Naive thymus-derived CD4-positive, alpha-beta T cell (primary cell): ENCODE results near the gene CASKIN2. TPM values are rescaled to one million over a fixed set of nuclear protein-coding genes. Genes with fewer than 3 reads are reported as not detected.
A peak's percentile ranks its signal among the peaks of the same experiment; 100 is the strongest.

ENCODE experiments used
- ATAC-seq: fragments of 150-1000 bp; cut with Tn5 transposase; 2 replicates; pipeline ENCODE4 v1.10.0; 2021; ENCODE audit warnings: mild to moderate bottlenecking, moderate library complexity
- CTCF ChIA-PET: fragments of 350-600 bp; sonication (Branson Sonifier 250); formaldehyde crosslinking; loops from one replicate; lab custom pipeline; 2021; ENCODE audit warnings: antibody characterized with exemption; lab: Charles Lee
- POLR2A ChIA-PET: fragments of 350-600 bp; sonication (Branson Sonifier 250); formaldehyde crosslinking; loops from one replicate; lab custom pipeline; 2021; ENCODE audit warnings: antibody characterized with exemption, inconsistent platforms; lab: Charles Lee
- DNase-seq, 9 donors: peaks; one replicate each; pipeline versions ENCODE4 v3.0.0 to v3.0.0-alpha.2; 2020 to 2022; ENCODE audit warnings: mixed read lengths in 1 of 9
- H3K27ac ChIP-seq: one replicate; pipeline ENCODE4 v1.7.0; 2013; ENCODE audit warnings: mild to moderate bottlenecking, low read depth, low read length, moderate library complexity
- H3K27me3 ChIP-seq, 2 donors: one replicate each; pipeline ENCODE4 v1.7.0; 2013; ENCODE audit warnings: low read length in 2 of 2, mild to moderate bottlenecking in 2 of 2, moderate library complexity in 2 of 2; ENCODE audit not compliant: control insufficient read depth in 2 of 2, insufficient read depth in 2 of 2
- H3K36me3 ChIP-seq, 3 experiments: 1 replicate in 2 of 3; 2 replicates in 1 of 3; pipeline ENCODE4 v1.7.0; 2013; ENCODE audit warnings: low read length in 3 of 3, mild to moderate bottlenecking in 3 of 3, moderate library complexity in 1 of 3; ENCODE audit not compliant: insufficient read depth in 3 of 3, control insufficient read depth in 2 of 3
- H3K4me1 ChIP-seq, 2 donors: one replicate each; pipeline ENCODE4 v1.7.0; 2013; ENCODE audit warnings: low read length in 2 of 2, mild to moderate bottlenecking in 2 of 2, moderate library complexity in 1 of 2; ENCODE audit not compliant: control insufficient read depth in 2 of 2, insufficient read depth in 2 of 2
- H3K4me3 ChIP-seq: 2 replicates; pipeline ENCODE4 v1.7.0; 2013; ENCODE audit warnings: mild to moderate bottlenecking, low read length
- H3K9me3 ChIP-seq, 3 experiments: 1 replicate in 2 of 3; 2 replicates in 1 of 3; pipeline ENCODE4 v1.7.0; 2013; ENCODE audit warnings: low read length in 3 of 3; ENCODE audit not compliant: control insufficient read depth in 2 of 3
- H3K27ac Mint-ChIP-seq, 9 donors: one replicate each; pipeline ENCODE4 v1.8.0; 2020 to 2022; ENCODE audit warnings: mixed read lengths in 9 of 9, mild to moderate bottlenecking in 8 of 9, moderate library complexity in 5 of 9, inconsistent platforms in 2 of 9
- H3K27me3 Mint-ChIP-seq, 5 donors: one replicate each; pipeline ENCODE4 v1.8.0; 2021 to 2022; ENCODE audit warnings: mixed read lengths in 5 of 5, mild to moderate bottlenecking in 1 of 5
- H3K36me3 Mint-ChIP-seq, 5 donors: one replicate each; pipeline ENCODE4 v1.8.0; 2020 to 2022; ENCODE audit warnings: mixed read lengths in 5 of 5, mild to moderate bottlenecking in 3 of 5, inconsistent platforms in 1 of 5
- H3K4me1 Mint-ChIP-seq, 7 donors: one replicate each; pipeline ENCODE4 v1.8.0; 2020 to 2022; ENCODE audit warnings: mixed read lengths in 7 of 7, mild to moderate bottlenecking in 3 of 7, inconsistent platforms in 1 of 7
- H3K4me3 Mint-ChIP-seq, 10 donors: one replicate each; pipeline ENCODE4 v1.8.0; 2020 to 2022; ENCODE audit warnings: mild to moderate bottlenecking in 10 of 10, mixed read lengths in 10 of 10, moderate library complexity in 6 of 10, inconsistent platforms in 2 of 10
- H3K9me3 Mint-ChIP-seq, 11 donors: one replicate each; pipeline ENCODE4 v1.8.0; 2020 to 2022; ENCODE audit warnings: mixed read lengths in 11 of 11, mild to moderate bottlenecking in 4 of 11, inconsistent platforms in 1 of 11, moderate library complexity in 1 of 11
- intact Hi-C, 2 donors: fragments of 100-400 bp; cut with micrococcal nuclease; formaldehyde crosslinking; loops; one replicate each; pipeline ENCODE4 v1.15.1; 2023
- polyA plus RNA-seq, 2 donors: library from polyadenylated mRNA; unstranded; fragments of 300-500 nt; fragmentation: Illumina TruSeq; gene quantifications; one replicate each; pipeline ENCODE4 v1.2.3, GENCODE V29; 2021
- total RNA-seq, 6 experiments: library from RNA in 5 of 6; stranded (reverse) in 5 of 6; gene quantifications; 1 replicate in 5 of 6; 2 replicates in 1 of 6; pipeline ENCODE4 v1.2.3 and lab custom pipeline; 2021 to 2026

Gene CASKIN2
- total and polyA plus RNA-seq, 7 experiments from 2014 or later: 0.22 to 1.2 (median 0.60) TPM; not detected in 1

DNA sequence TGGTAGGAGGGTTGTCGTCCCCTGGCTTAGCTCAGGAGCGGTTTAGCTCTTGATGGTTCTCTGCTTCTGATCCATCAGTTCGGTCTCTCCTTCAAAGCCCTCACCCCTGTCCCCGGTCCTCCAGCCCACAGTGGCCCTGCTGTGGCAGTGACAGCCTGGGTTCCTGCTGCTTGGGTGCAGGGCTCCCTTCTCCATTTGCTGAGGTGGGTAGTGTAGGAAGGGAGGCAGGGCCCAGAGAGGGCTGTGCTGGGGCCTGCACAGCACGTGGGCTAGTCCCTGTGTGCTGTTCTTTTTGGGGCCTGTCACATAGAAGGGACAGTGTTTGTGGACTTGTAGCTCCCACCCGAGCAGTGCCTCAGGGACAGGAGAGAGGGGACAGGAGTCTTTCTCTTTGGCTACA, 40.6 kb downstream of the CASKIN2 start:
- Mint-ChIP-seq H3K27ac (no peak overlapping the region), H3K27me3 (no peaks in the 10 kb centered on the region), H3K9me3 (no peaks in the 10 kb centered on the region), H3K4me3 (no peak overlapping the region), H3K36me3 (peaks cover 9 to 24% (median 10%) of the 10 kb centered on the region in 5 donors), H3K4me1 (peaks cover 0 to 5% (median 2%) of the 10 kb centered on the region in 7 donors)
- Histone ChIP-seq H3K4me1 (no peaks in the 10 kb centered on the region), H3K27me3 (no peaks in the 10 kb centered on the region), H3K36me3 (peaks cover 0 to 56% (median 8%) of the 10 kb centered on the region in 3 experiments), H3K9me3 (no peaks in the 10 kb centered on the region), H3K4me3 (no peak overlapping the region), H3K27ac (no peak overlapping the region)
- ChIA-PET CTCF (no interaction called here), POLR2A (interaction anchor here (0.8 kb wide), 1 partner anchor 13 kb away, joined by 3 read pairs; no protein-coding TSS in a partner anchor)
- ATAC-seq: no peak
- intact Hi-C loops: no loop called here
- no peak for DNase-seq

DNA sequence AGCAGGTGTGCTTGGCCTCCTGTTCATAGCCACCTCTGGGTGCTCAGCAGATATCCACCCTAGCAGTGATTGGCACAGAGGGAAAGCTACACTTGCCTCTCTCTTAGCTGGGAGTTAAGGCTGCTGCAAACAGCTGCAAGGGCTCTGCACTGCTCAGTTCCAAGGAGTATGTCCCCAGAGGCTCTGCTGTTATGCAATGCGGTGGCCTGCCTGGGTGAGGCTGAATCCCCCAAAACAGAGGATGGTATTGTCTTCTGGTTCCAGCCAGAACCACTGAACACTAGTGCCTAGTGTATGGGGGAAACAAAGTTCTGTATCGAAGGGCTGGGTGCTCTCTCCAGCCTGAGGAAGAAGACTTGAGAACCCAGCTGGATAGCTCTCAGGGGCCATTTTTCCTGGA, 42.1 kb downstream of the CASKIN2 start:
- peaks cover 9 to 24% (median 10%) of the 10 kb centered on the region in 5 donors for H3K36me3 Mint-ChIP-seq
- no peaks in the 10 kb centered on the region for H3K9me3 ChIP-seq
- no peak for ATAC-seq
- H3K4me1 Mint-ChIP-seq: peaks cover 0 to 5% (median 2%) of the 10 kb centered on the region in 7 donors
- H3K4me3 Mint-ChIP-seq: no peak overlapping the region
- no peak overlapping the region for H3K4me3 ChIP-seq
- H3K27ac Mint-ChIP-seq: no peak overlapping the region
- H3K4me1 ChIP-seq: no peaks in the 10 kb centered on the region
- DNase-seq: no peak
- no peak overlapping the region for H3K27ac ChIP-seq
- no peaks in the 10 kb centered on the region for H3K9me3 Mint-ChIP-seq
- intact Hi-C loops: no loop called here
- ChIA-PET POLR2A (no interaction called here), CTCF (interaction anchor here (0.5 kb wide), 1 partner anchor 54 kb away, joined by 3 read pairs; no protein-coding TSS in a partner anchor)
- H3K27me3 Mint-ChIP-seq: no peaks in the 10 kb centered on the region
- H3K36me3 ChIP-seq: peaks cover 0 to 54% (median 8%) of the 10 kb centered on the region in 3 experiments
- H3K27me3 ChIP-seq: no peaks in the 10 kb centered on the region

DNA sequence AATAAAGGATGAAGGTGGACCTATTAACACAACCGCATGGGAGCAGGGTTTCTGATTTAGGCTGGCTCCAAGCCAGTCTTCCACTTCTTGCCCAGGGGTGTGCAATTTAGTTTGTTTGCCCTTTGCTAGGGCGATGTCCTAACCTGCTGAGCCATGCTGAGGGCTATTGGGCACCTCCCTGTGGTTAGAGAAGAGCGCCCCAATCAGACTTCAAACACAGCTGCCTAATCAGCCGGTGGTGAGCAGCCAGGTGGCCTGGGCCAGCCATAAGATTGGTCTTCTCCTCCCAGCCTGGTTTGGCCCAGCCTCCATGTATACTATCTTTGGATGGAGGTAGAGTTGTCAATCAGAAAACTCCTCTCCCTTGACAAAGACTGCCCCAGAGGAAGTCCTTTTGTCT, 43.2 kb downstream of the CASKIN2 start:
- H3K27ac Mint-ChIP-seq: peak overlapping the region in 1 of 9 donors; percentile 15
- H3K27me3 ChIP-seq: no peaks in the 10 kb centered on the region
- peaks cover 9 to 29% (median 13%) of the 10 kb centered on the region in 5 donors for H3K36me3 Mint-ChIP-seq
- no peaks in the 10 kb centered on the region for H3K4me1 ChIP-seq
- CTCF ChIA-PET: interaction anchor here (0.6 kb wide), 1 partner anchor 12 kb away, joined by 4 read pairs; no protein-coding TSS in a partner anchor
- POLR2A ChIA-PET: no interaction called here
- H3K9me3 ChIP-seq: no peaks in the 10 kb centered on the region
- H3K4me3 Mint-ChIP-seq: no peak overlapping the region
- H3K4me3 ChIP-seq: no peak overlapping the region
- DNase-seq (no peak), ATAC-seq (no peak)
- H3K27me3 Mint-ChIP-seq: no peaks in the 10 kb centered on the region
- H3K36me3 ChIP-seq: peaks cover 0 to 52% (median 8%) of the 10 kb centered on the region in 3 experiments
- H3K4me1 Mint-ChIP-seq: peaks cover 0 to 9% (median 5%) of the 10 kb centered on the region in 7 donors
- H3K9me3 Mint-ChIP-seq: no peaks in the 10 kb centered on the region
- H3K27ac ChIP-seq: no peak overlapping the region
- intact Hi-C loops: no loop called here

DNA sequence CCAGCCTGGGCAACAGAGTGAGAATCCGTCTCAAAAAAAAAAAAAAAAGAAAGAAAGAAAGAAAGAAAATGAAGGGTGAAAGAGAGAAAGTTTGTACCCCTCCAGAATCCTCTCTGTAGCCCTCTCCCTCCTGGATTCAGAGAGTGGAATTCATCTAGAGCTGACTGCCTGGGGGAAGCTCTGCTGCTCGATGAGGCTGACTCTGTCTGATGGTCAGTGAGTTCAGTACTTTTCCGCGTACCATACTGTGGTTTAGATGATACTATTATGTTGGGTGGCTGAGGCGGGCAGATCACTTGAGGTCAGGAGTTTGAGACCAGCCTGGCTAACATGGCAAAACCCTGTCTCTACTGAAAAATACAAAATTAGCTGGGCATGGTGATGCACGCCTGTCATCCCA, 44.1 kb downstream of the CASKIN2 start:
- POLR2A ChIA-PET: no interaction called here
- no peak overlapping the region for H3K27ac ChIP-seq
- Mint-ChIP-seq H3K9me3 (no peaks in the 10 kb centered on the region), H3K36me3 (peaks cover 9 to 22% (median 14%) of the 10 kb centered on the region in 5 donors), H3K4me3 (no peak overlapping the region), H3K27me3 (no peaks in the 10 kb centered on the region), H3K27ac (no peak overlapping the region), H3K4me1 (peaks cover 0 to 10% (median 4%) of the 10 kb centered on the region in 7 donors)
- intact Hi-C loops: no loop called here
- H3K27me3 ChIP-seq: no peaks in the 10 kb centered on the region
- H3K36me3 ChIP-seq: peaks cover 0 to 44% (median 8%) of the 10 kb centered on the region in 3 experiments
- no peak for DNase-seq
- no peak overlapping the region for H3K4me3 ChIP-seq
- H3K4me1 ChIP-seq: no peaks in the 10 kb centered on the region
- no peaks in the 10 kb centered on the region for H3K9me3 ChIP-seq
- CTCF ChIA-PET: interaction anchor here (0.7 kb wide), 1 partner anchor 12 kb away, joined by 6 read pairs; no protein-coding TSS in a partner anchor
- ATAC-seq: no peak

DNA sequence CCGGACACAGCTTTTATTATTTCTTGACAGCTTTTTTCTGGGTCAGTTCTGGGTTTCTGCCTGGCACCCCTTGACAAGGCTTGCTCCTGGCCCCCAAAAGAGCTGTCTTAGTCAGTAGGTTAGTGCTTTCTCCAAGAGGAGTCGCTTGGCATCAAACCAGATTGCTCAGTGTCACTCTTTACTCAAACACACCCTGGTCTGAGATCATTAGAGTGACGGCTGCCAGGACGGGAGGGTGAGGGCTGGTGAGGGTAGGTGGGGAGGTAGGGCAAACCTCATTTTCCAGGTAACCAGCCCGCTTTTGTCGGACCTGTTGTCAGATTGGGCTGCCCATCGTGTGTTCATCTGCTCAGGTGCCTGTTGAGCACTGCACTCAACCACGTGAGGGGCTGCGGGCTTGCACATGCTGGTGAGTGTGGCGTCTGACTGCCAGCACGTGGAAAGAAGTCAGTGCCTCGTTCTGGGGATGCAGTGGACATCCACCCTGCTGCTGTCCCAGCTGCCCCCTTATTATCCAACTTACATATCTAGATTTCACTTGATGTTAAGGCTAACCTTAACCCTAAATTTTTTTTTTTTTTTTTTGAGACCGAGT, 46.5 kb downstream of the CASKIN2 start:
- intact Hi-C loops: no loop called here
- no peak overlapping the region for H3K4me3 Mint-ChIP-seq
- H3K27me3 ChIP-seq: no peaks in the 10 kb centered on the region
- CTCF ChIA-PET: interaction anchor here (0.7 kb wide), 1 partner anchor 18 kb away, joined by 4 read pairs; no protein-coding TSS in a partner anchor
- no peak overlapping the region for H3K27ac Mint-ChIP-seq
- H3K4me1 Mint-ChIP-seq: peaks cover 3 to 19% (median 12%) of the 10 kb centered on the region in 7 donors
- H3K9me3 ChIP-seq: no peaks in the 10 kb centered on the region
- no peak overlapping the region for H3K4me3 ChIP-seq
- POLR2A ChIA-PET: no interaction called here
- H3K9me3 Mint-ChIP-seq: no peaks in the 10 kb centered on the region
- H3K36me3 ChIP-seq: peaks cover 0 to 25% (median 8%) of the 10 kb centered on the region in 3 experiments
- DNase-seq: no peak
- H3K27ac ChIP-seq: no peak overlapping the region
- H3K4me1 ChIP-seq: no peaks in the 10 kb centered on the region
- peaks cover 9 to 26% (median 16%) of the 10 kb centered on the region in 5 donors for H3K36me3 Mint-ChIP-seq
- no peak for ATAC-seq
- no peaks in the 10 kb centered on the region for H3K27me3 Mint-ChIP-seq

DNA sequence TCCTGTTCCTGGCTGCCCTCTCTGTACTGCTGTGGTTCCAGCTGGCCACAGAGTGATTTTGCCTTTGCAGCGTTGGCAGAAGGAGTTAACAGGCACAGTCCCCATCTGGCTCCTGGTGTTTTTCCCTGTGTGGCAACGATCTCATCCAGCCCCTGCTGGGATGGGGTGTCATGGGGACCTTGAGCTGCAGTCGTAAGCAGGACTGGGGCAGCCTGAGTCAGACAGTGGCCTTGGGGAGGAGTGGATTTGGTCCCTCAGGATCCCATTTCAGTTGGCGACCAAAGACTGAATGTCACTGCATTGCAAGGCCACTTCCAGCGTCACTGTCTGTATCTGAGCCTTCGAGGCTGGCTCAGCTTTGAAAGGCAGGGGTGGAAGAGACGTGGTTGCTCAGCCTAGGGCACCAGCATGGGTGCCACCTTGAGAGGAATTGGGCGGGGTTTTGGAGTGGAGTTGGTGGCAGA, 47.0 kb downstream of the CASKIN2 start:
- no peak overlapping the region for H3K4me3 ChIP-seq
- ATAC-seq (no peak), DNase-seq (no peak)
- peaks cover 0 to 22% (median 6%) of the 10 kb centered on the region in 3 experiments for H3K36me3 ChIP-seq
- Mint-ChIP-seq H3K36me3 (peaks cover 9 to 27% (median 17%) of the 10 kb centered on the region in 5 donors), H3K4me3 (no peak overlapping the region), H3K27ac (no peak overlapping the region), H3K4me1 (peaks cover 7 to 25% (median 18%) of the 10 kb centered on the region in 7 donors), H3K27me3 (no peaks in the 10 kb centered on the region), H3K9me3 (no peaks in the 10 kb centered on the region)
- no peak overlapping the region for H3K27ac ChIP-seq
- intact Hi-C loops: no loop called here
- no peaks in the 10 kb centered on the region for H3K4me1 ChIP-seq
- POLR2A ChIA-PET: interaction anchor here (0.6 kb wide), 1 partner anchor 53 kb away, joined by 3 read pairs; no protein-coding TSS in a partner anchor
- H3K27me3 ChIP-seq: no peaks in the 10 kb centered on the region
- no peaks in the 10 kb centered on the region for H3K9me3 ChIP-seq
- CTCF ChIA-PET: no interaction called here
